ENCODE data around the gene PRPF18. TPM values are rescaled to one million over a fixed set of nuclear protein-coding genes. Genes with fewer than 3 reads are reported as not detected.

The PRPF18 gene
- total and polyA plus RNA-seq, 2 of the 4 experiments (the other 2 are of a cell fraction): 10.0 to 16.9 TPM

DNA sequence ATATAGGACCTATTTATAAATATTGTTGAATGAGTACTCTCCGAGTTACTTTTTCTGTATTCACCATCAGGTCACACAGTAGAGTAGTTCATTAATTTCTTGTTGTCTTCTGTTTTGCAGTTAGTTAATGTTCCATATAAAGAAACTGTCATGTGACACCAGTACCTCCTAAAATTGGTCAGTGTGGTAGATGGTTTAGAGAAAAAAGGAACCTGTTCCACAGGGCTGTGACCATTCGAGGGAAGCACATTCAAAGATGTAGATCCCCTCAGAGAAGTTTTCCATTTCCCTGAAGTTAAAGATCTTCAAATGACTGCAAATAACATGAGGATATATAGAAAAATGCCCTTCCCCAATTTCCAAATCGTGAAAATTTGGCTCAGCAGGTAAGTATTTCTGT is 45.7 kb downstream of the PRPF18 start:
- H4K91ac ChIP-seq (ENCODE audit: insufficient read depth, low read depth, low read length): no peak overlapping the region
- H3K18ac ChIP-seq (ENCODE audit: low read depth, low read length): no peak overlapping the region
- no peaks in the 10 kb centered on the region for H3K4me1 ChIP-seq (ENCODE audit: control insufficient read depth, insufficient read depth, low read length)
- H3K23ac ChIP-seq (ENCODE audit: low read depth, low read length): no peak overlapping the region
- TF ChIP-seq RFX5 (IDR thresholded peaks at IDR 0.05; ENCODE audit: low read depth, low read length): no peak
- TF ChIP-seq POLR2A (IDR thresholded peaks at IDR 0.05; ENCODE audit: low read depth, low read length): no peak
- TF ChIP-seq RCOR1 (IDR thresholded peaks at IDR 0.05; ENCODE audit: insufficient replicate concordance, low read length): no peak
- TF ChIP-seq CHD1 (IDR thresholded peaks at IDR 0.05; ENCODE audit: low read depth, low read length): no peak
- TF ChIP-seq, protein P1, sequence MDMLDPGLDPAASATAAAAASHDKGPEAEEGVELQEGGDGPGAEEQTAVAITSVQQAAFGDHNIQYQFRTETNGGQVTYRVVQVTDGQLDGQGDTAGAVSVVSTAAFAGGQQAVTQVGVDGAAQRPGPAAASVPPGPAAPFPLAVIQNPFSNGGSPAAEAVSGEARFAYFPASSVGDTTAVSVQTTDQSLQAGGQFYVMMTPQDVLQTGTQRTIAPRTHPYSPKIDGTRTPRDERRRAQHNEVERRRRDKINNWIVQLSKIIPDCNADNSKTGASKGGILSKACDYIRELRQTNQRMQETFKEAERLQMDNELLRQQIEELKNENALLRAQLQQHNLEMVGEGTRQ (IDR thresholded peaks at IDR 0.05; ENCODE audit: low read depth, low read length): no peak
- no peak for TF ChIP-seq MAZ (IDR thresholded peaks at IDR 0.05; ENCODE audit: borderline replicate concordance, low read depth, low read length)
- no peak for TF ChIP-seq FOS (IDR thresholded peaks at IDR 0.05; ENCODE audit: low read depth, low read length)
- no peak for TF ChIP-seq CEBPB (IDR thresholded peaks at IDR 0.05; ENCODE audit: low read depth, low read length)
- no peaks in the 10 kb centered on the region; a peak in 1 of 4 replicates for H3K79me1 ChIP-seq (ENCODE audit: low read depth in 1 of 2, low read length in 2 of 2)
- no peak for ATAC-seq (ENCODE audit: low read depth)
- CTCF ChIA-PET: no interaction called here
- no peak overlapping the region for H2BK15ac ChIP-seq (ENCODE audit: low read depth, low read length)
- no peak overlapping the region for H2BK5ac ChIP-seq (ENCODE audit: low read depth, low read length, poor library complexity, severe bottlenecking)
- in situ Hi-C loops (cut with MboI; ENCODE audit: low sequenced_read_pairs): no loop called here
- dilution Hi-C loops (cut with HindIII; ENCODE audit: low sequenced_read_pairs, unreplicated experiment): no loop called here
- WGBS, 2 experiments (ENCODE audit: extremely low coverage in 2 of 2, insufficient read length in 1 of 2): no CpG with 5 or more reads among the region's 3 CpGs
- H4K20me1 ChIP-seq (ENCODE audit: insufficient read depth, low read length): no peaks in the 10 kb centered on the region
- no peak overlapping the region for H4K5ac ChIP-seq (ENCODE audit: low read depth, low read length)
- no peak overlapping the region for H2BK120ac ChIP-seq (ENCODE audit: low read depth, low read length)
- H2AK9ac ChIP-seq (replicated peaks; ENCODE audit: low read depth, low read length, poor library complexity): no peak overlapping the region
- H4K8ac ChIP-seq (ENCODE audit: low read depth in 2 of 2, low read length in 2 of 2): no peak overlapping the region
- intact Hi-C loops (cut with micrococcal nuclease): no loop called here
- no peaks in the 10 kb centered on the region for H3K27me3 ChIP-seq (ENCODE audit: control insufficient read depth, insufficient read depth, low read length)
- BruUV-seq (replicated peaks): no TSS peak
- peaks cover 16% of the 10 kb centered on the region for H3K36me3 ChIP-seq (ENCODE audit: control insufficient read depth, insufficient read depth, low read length)
- no peak overlapping the region for H3K56ac ChIP-seq (ENCODE audit: extremely low read depth, insufficient read depth, low read length)
- H3K9ac ChIP-seq (ENCODE audit: low read depth, low read length): no peak overlapping the region
- no peak overlapping the region for H3K4me3 ChIP-seq (ENCODE audit: insufficient read depth, low read depth, low read length)
- no peak overlapping the region for H2BK20ac ChIP-seq (ENCODE audit: low read depth, low read length)
- POLR2A ChIA-PET (ENCODE audit: unreplicated experiment): no interaction called here
- no peaks in the 10 kb centered on the region; the same call in 1 of the 2 replicates for H3K9me1 ChIP-seq (ENCODE audit: insufficient read depth, low read length)
- no peak for DNase-seq
- H3K9me3 ChIP-seq (ENCODE audit: control insufficient read depth, insufficient read depth, low read length): no peaks in the 10 kb centered on the region
- no peak overlapping the region for H3K27ac ChIP-seq (ENCODE audit: insufficient read depth, low read length)
- H3K14ac ChIP-seq (replicated peaks; ENCODE audit: low read depth, low read length): no peak overlapping the region
- H2AFZ ChIP-seq (replicated peaks; ENCODE audit: low read length, poor library complexity): no peak overlapping the region
- no peak overlapping the region for H3K4ac ChIP-seq (ENCODE audit: low read depth, low read length)
- no peak overlapping the region for H2AK5ac ChIP-seq (ENCODE audit: low read depth, low read length)
- no peak overlapping the region for H3K4me2 ChIP-seq (ENCODE audit: low read depth, low read length)

Measured in IMR-90 (cell line).